Activated CD8-positive, alpha-beta memory T cell treated with anti-CD3 and anti-CD28 coated beads, Interleukin-2, amount 50 U/mL, for 48 hours (primary cell): ENCODE results near the gene AKR1B1.
A peak's percentile ranks its signal among the peaks of the same experiment; 100 is the strongest.

Experiments
- DNase-seq: peaks from one replicate; pipeline ENCODE4 v3.0.0-alpha.2; 2020

AKR1B1 gene

DNA sequence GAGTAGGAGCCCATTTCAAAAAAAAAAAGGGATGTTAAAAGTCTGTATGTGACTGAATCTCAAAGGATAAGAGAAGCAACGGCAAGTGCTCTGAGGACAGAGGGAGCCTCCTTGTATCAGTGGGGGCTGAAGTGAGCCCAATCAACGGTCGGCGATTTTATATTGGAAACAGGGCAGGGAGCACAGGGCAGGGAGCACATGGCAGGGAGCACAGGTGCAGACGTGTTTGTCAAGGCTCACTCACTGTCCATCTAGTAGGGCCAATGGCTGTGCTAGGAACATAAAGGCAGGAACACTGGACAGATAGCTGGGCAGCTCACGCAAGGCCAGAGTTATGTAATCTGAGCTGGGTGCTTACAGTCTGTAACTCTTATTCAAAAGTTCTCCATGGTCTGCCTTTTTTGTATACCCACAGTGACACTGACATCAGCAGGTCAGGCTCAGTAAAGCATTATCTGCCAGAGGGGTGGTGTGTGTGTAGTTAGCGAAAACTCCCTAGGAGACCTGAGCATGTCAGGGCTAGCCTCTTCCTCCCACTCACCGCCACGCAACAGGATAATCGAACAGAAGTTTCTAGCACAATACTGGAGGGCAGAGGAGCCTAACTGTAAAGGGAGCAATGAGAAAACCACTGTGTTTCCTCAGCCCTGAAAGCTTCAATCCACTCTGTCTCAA lies 15.4 kb downstream of the AKR1B1 start:
- DNase-seq = no peak

- no peak for DNase-seq
Measured at GRCh38 chr7:134442441-134443220, 16.3 kb downstream of the AKR1B1 start.

- no peak for DNase-seq
Measured at GRCh38 chr7:134441264-134441663, 17.6 kb downstream of the AKR1B1 start.

DNA sequence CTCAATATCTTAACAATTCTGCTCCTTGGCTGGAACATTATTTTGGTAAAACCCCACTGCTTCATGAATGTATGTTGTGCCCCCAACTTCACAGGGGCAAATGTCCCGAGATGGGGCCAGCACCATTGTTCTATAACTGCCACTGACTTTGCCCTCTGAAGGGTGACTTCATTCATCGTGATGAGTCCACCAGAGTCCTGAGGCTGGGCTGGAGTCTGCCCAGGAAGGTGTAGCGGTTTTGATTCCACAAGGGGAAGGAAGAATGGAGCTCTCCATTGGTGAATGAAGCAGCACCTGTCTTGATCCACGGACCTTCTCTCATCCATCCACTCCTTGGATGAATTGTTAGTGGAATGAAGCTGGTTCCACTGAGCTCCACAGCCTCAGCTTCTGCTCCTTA lies 18.4 kb downstream of the AKR1B1 start:
- no peak for DNase-seq

- no peak for DNase-seq
Measured at GRCh38 chr7:134440067-134440466, 18.8 kb downstream of the AKR1B1 start.

DNA sequence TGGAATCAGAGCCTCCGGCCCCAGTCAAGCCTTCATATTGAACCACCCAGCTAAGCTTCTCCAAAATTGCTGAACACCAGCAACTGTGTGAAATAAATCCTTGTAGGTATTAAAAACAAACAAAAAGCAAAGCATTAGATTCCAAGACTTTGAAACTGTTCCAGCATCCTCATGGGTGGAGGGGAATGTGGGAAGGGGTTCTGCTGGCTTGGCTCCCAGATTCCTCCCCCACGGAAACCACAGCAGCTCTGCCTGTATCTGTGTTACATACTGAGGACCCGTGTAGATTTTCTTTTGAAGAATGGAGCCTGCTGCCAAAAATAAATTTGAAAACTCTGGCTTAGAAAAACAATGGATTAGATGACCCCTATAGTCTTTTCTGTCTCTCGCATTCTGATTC lies 20.0 kb downstream of the AKR1B1 start:
- no peak for DNase-seq

GRCh38 chr7:134435161-134435920 lies 23.6 kb downstream of the AKR1B1 start:
- DNase-seq = no peak

- DNase-seq = no peak
Measured at GRCh38 chr7:134434701-134435100, 24.2 kb downstream of the AKR1B1 start.

DNA sequence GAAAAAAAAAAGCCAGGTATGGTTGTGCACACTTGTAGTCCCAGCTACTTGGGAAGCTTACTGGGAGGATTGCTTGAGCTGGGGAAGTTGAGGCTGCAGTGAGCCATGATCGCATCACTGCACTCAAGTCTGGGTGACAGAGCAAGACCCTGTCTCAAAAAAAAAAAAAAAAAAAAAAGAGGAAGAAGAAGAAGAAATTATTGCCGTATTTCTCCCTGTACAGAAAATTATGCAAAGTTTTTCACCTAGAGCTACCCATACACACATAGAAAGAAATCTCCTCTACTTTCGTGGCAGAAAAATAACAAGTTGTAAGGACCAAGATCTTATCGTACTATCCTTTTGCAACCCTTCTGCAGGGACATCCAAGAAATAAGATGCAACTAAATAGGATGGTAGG lies 25.5 kb downstream of the AKR1B1 start:
- DNase-seq = no peak

DNA sequence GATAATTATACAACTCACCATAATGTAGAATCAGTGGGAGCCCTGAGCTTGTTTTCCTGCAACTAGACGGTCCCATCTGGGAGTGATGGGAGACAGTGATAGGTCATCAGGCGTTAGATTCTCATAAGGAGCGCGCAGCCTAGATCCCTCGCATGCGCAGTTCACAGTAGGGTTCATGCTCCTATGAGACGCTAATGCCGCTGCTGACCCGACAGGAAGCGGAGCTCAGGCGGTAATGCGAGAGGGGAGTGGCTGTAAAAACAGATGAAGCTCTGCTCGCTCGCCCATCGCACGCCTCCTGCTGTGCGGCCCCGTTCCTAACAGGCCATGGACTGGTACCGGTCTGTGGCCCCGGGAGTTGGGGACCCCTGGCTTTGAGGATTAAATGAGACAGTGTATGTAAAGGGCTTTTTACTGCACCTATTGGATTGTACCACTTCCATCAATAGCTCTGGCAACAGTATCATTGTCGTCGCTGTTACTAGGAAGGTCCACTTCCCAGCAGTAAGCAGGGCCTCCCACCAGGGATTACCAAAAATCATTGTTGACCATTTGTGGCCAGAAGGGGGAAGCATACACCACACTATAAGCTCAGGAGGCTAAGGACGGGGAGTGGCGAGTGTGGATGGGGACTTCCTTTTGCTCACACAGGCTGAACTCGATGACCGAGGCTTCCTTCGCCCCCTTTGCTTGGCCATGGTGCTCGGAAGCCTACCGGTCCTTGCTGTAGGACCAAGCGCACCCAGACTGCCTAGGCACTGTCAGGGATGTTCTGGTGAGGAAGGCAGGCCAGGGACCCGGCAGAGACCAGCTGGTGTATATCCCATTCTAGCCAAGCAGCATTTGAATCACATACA lies 26.4 kb downstream of the AKR1B1 start:
- peak; percentile 81 for DNase-seq

DNA sequence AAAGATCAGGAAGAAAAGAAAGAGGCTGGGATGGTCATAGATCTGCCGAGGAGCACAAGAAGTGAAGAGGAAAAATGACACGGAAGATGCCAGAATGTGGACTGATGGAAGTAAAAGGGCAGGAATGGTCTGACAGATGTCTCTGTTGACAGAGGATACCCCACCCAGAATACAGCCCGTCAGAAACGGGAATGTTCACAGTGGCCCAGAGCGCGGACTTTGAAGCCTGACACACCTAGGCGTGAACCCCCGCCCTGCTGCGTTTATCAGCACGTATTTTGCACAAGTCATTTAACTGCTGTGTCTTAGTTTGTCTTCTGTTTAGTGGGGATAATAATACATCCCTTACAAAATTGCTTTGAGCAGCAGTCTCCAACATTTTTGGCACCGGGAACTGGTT lies 27.1 kb downstream of the AKR1B1 start:
- no peak for DNase-seq

- DNase-seq = no peak
Measured at GRCh38 chr7:134429481-134429880, 29.4 kb downstream of the AKR1B1 start.

- no peak for DNase-seq
Measured at GRCh38 chr7:134428942-134429341, 30.0 kb downstream of the AKR1B1 start.

DNA sequence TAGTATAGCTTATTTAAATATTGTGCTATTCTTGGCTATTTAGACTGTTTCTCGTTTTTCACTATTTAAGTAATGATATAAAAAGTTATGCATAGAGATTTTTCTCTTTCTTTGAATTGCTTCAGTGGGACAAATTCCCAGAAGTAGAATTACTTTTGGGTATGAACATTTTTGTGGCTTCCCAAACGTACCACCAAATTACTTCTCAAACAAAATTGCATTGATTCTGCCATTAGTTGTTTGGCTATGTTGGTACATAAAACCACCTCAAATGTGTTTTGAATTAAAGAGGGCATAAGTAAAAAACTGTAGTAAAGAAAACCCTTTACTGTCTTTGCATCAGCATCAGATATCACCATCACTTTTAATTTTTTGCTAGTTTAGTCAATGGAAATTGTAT lies 31.0 kb downstream of the AKR1B1 start:
- no peak for DNase-seq

GRCh38 chr7:134425777-134426176 lies 33.1 kb downstream of the AKR1B1 start:
- no peak for DNase-seq

DNA sequence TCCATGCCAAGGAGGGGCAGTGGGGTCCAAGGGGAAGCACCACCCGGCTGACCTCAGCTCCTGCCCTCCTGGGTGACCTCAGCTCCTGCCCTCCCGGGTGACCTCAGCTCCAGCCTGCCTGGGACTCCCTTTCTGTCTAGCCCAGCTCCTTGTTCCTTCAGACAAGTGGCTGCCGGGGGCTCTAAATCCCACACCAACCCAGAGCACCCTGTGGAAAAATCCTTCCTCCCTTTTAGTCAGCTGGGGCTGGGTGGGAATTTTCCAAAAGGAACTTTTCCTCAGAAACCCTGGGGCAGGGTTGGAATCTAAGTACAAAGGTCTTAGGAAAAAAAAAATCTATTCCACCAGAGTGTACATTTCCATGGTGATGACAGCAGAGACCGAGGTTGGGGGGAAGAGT lies 36.3 kb downstream of the AKR1B1 start:
- no peak for DNase-seq

- no peak for DNase-seq
Measured at GRCh38 chr7:134422008-134422407, 36.9 kb downstream of the AKR1B1 start.

GRCh38 chr7:134420424-134421125 lies 38.3 kb downstream of the AKR1B1 start:
- no peak for DNase-seq

GRCh38 chr7:134419875-134420274 lies 39.0 kb downstream of the AKR1B1 start:
- no peak for DNase-seq

DNA sequence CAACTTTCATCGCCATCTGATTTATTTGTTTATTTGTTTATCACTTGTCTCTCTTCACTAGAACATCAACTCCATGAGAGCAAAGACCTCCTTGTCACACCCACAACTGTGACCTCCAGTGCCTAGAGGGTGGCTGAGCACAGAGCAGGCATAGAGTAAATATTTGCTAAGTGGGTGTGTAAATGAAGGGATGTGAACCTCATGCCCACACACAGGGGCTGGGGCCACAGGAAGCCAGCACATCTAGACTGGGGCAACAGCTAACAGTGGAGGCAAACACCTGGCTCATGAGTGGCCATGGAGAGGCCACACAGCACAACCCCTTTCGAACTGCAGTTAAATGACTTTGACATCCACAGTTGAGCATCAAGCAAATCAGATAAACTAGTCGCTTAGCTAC lies 39.8 kb downstream of the AKR1B1 start:
- no peak for DNase-seq

- DNase-seq = no peak
Measured at GRCh38 chr7:134415700-134416099, 43.2 kb downstream of the AKR1B1 start.

- DNase-seq = no peak
Measured at GRCh38 chr7:134414109-134414508, 44.8 kb downstream of the AKR1B1 start.
